Measurements from ENCODE around the gene ZNF835.

- TF ChIP-seq RCOR1 (conservative IDR thresholded peaks at IDR 0.05; ENCODE audit: low read depth, low read length) (no peak), RAD21 (IDR thresholded peaks at IDR 0.05; ENCODE audit: insufficient read depth, low read depth, low read length) (no peak), SRF (IDR thresholded peaks at IDR 0.05; ENCODE audit: low read depth in 2 of 2, low read length in 2 of 2) (no peak), CTCF (IDR thresholded peaks at IDR 0.05 in 2 of 3, conservative IDR thresholded peaks at IDR 0.05 in 1 of 3; ENCODE audit: control insufficient read depth in 2 of 3, extremely low read depth in 1 of 3, insufficient read depth in 1 of 3, low read depth in 3 of 3, low read length in 3 of 3) (no peak), SMC3 (IDR thresholded peaks at IDR 0.05; ENCODE audit: borderline replicate concordance, low read length) (no peak), KLF5 (IDR thresholded peaks at IDR 0.05; ENCODE audit: partially characterized antibody) (no peak), SIN3A (IDR thresholded peaks at IDR 0.05; ENCODE audit: low read depth, low read length) (no peak), JUNB (IDR thresholded peaks at IDR 0.05) (no peak), ELK1 (IDR thresholded peaks at IDR 0.05; ENCODE audit: low read depth, low read length) (no peak), ZNF274 (IDR thresholded peaks at IDR 0.05; ENCODE audit: insufficient read depth, insufficient read length) (no peak), EED (IDR thresholded peaks at IDR 0.05; ENCODE audit: low read depth) (no peak), POLR2AphosphoS5 (IDR thresholded peaks at IDR 0.05; ENCODE audit: low read length) (no peak), NR2C2 (IDR thresholded peaks at IDR 0.05; ENCODE audit: borderline replicate concordance, control insufficient read depth, insufficient read length, low read depth) (no peak)
Observed at GRCh38 chr19:56701895-56702294, 30.3 kb upstream of the ZNF835 start.

All from GM12878 (cell line).